K562 (cell line): ENCODE data around the gene PLCD1. TPM values are rescaled to one million over a fixed set of nuclear protein-coding genes. Genes with fewer than 3 reads are reported as not detected.

Experiments used
- ATAC-seq: fragments of 200-7000 bp; cut with Tn5 transposase; 3 replicates; pipeline ENCODE4 v1.9.1; 2020; ENCODE audit warnings: moderate library complexity
- BruUV-seq: library from RNA; stranded (reverse); fragments of 400-500 nt; replicated peaks from 2 replicates; lab custom pipeline; 2021; lab: Mats Ljungman, UMichigan
- CTCF ChIA-PET: fragments of 300-600 bp; formaldehyde crosslinking; extraction: SDS; loops from one replicate; lab custom pipeline; 2021; ENCODE audit warnings: low intra/inter-chr PET ratio; lab: Yijun Ruan, JAX
- POLR2A ChIA-PET: fragments of 300-600, 350-650 bp; sonication (Branson Sonifier 250); formaldehyde crosslinking; extraction: SDS; loops from one replicate; lab custom pipeline; 2021; ENCODE audit warnings: antibody characterized with exemption, inconsistent platforms; lab: Yijun Ruan, JAX
- DNase-seq, 4 experiments: peaks; one replicate each; pipeline versions ENCODE4 v3.0.0 to v3.0.0-alpha.2; 2011 to 2018; ENCODE audit warnings: low spot score in 3 of 4, mixed read lengths in 3 of 4; ENCODE audit errors: extremely low read depth in 1 of 4
- FAIRE-seq: peaks from 2 replicates; lab custom pipeline; 2011; peaks lifted over from hg19 to GRCh38; lab: Jason Lieb, UNC
- H2AFZ ChIP-seq: 2 replicates; pipeline ENCODE4 v1.6.0; 2011; ENCODE audit warnings: low read depth, low read length, control low read depth, inconsistent platforms
- H3K27ac ChIP-seq: fragments of 200-600 bp; 3 replicates; pipeline ENCODE4 v1.8.0; 2011; ENCODE audit warnings: low read depth, mild to moderate bottlenecking, control low read depth, inconsistent platforms, low read length, moderate library complexity, mixed read lengths; ENCODE audit errors: extremely low read depth
- H3K27me3 ChIP-seq, 2 experiments: fragments of 300-600 bp in 1 of 2; 2 replicates in 1 of 2; 3 replicates in 1 of 2; pipeline versions ENCODE4 v1.6.0 to v1.8.0; 2011; ENCODE audit warnings: inconsistent platforms in 2 of 2, low read length in 2 of 2, mild to moderate bottlenecking in 1 of 2, mixed read lengths in 1 of 2, moderate library complexity in 1 of 2; ENCODE audit not compliant: control insufficient read depth in 2 of 2, insufficient read depth in 2 of 2
- H3K36me3 ChIP-seq: fragments of 300-600 bp; 3 replicates; pipeline ENCODE4 v1.8.0; 2011; ENCODE audit warnings: mild to moderate bottlenecking, low read length, inconsistent platforms; ENCODE audit not compliant: control insufficient read depth, insufficient read depth
- H3K4me1 ChIP-seq, 2 experiments: fragments of 200-600 bp in 1 of 2; replicated peaks in 1 of 2; 2 replicates in 1 of 2; 3 replicates in 1 of 2; pipeline versions ENCODE4 v1.5.1 to v1.8.0; 2011; ENCODE audit warnings: inconsistent platforms in 2 of 2, low read length in 2 of 2, mild to moderate bottlenecking in 1 of 2, mixed read lengths in 1 of 2, moderate library complexity in 1 of 2; ENCODE audit not compliant: control insufficient read depth in 2 of 2, insufficient read depth in 2 of 2
- H3K4me2 ChIP-seq: 2 replicates; pipeline ENCODE4 v1.6.1; 2011; ENCODE audit warnings: low read length, control low read depth, inconsistent platforms, mixed read lengths; ENCODE audit not compliant: insufficient read depth
- H3K4me3 ChIP-seq: fragments of 200-600 bp; sonication (generic), shearing (Covaris generic); 2 replicates; pipeline ENCODE4 v1.5.1; 2016; ENCODE audit warnings: control low read depth, inconsistent platforms
- H3K79me2 ChIP-seq: fragments of 200-600 bp; 3 replicates; pipeline ENCODE4 v1.8.0; 2011; ENCODE audit warnings: low read length, inconsistent platforms; ENCODE audit not compliant: control insufficient read depth, insufficient read depth
- H3K9ac ChIP-seq, 2 experiments: 2 replicates each; pipeline versions ENCODE4 v1.6.0 to v1.6.1; 2011; ENCODE audit warnings: low read depth in 2 of 2, low read length in 2 of 2, control low read depth in 1 of 2, inconsistent platforms in 1 of 2, mild to moderate bottlenecking in 1 of 2, mixed read lengths in 1 of 2; ENCODE audit not compliant: insufficient read depth in 1 of 2
- H3K9me1 ChIP-seq: one replicate; pipeline ENCODE4 v1.6.0; 2011; ENCODE audit warnings: inconsistent platforms, mild to moderate bottlenecking, low read length, moderate library complexity; ENCODE audit not compliant: control insufficient read depth, insufficient read depth
- H3K9me3 ChIP-seq: replicated peaks from 2 replicates; pipeline ENCODE4 v1.5.1; 2011; ENCODE audit warnings: low read depth, low read length, inconsistent platforms; ENCODE audit not compliant: control insufficient read depth, insufficient read depth
- H4K20me1 ChIP-seq: replicated peaks from 2 replicates; pipeline ENCODE4 v1.6.1; 2011; ENCODE audit warnings: low read length, inconsistent platforms, mixed read lengths; ENCODE audit not compliant: control insufficient read depth, insufficient read depth
- BRD4 ChIP-seq: fragments of 200-600 bp; sonication (generic); IDR thresholded peaks from 2 replicates; pipeline ENCODE4 v1.6.1; 2017; ENCODE audit warnings: inconsistent platforms
- ELK1 ChIP-seq: sonication (generic); formaldehyde crosslinking; IDR thresholded peaks from 2 replicates; pipeline ENCODE4 v1.8.1; 2022; ENCODE audit warnings: missing genetic modification reagents
- GABPB1 ChIP-seq: sonication (generic); formaldehyde crosslinking; IDR thresholded peaks from 2 replicates; pipeline ENCODE4 v1.8.0; 2022; ENCODE audit warnings: mild to moderate bottlenecking, missing genetic modification reagents
- ZBTB9 ChIP-seq: fragments of 450-650 bp; formaldehyde crosslinking; IDR thresholded peaks from 2 replicates; pipeline ENCODE4 v1.4.0; 2020; ENCODE audit warnings: mild to moderate bottlenecking, moderate library complexity
- ZNF197 ChIP-seq: fragments of 200-800 bp; sonication (Bioruptor generic); IDR thresholded peaks from 2 replicates; pipeline ENCODE4 v1.6.1; 2016; ENCODE audit warnings: low read depth, missing genetic modification characterization, missing compliant biosample characterization
- WGBS: fragments of 100-300 bp; shearing (Covaris generic); methylation state at CpG from one replicate; pipeline ENCODE4 v1.1.6; 2016; ENCODE audit warnings: low coverage, mixed read lengths; ENCODE audit not compliant: insufficient coverage; ENCODE audit errors: missing lambda C conversion rate; 5-methylcytosine and 5-hydroxymethylcytosine counted together
- in situ Hi-C: fragments of 300-500 bp; cut with MboI; formaldehyde crosslinking; loops from 4 replicates; pipeline ENCODE4 v1.15.0; 2018; ENCODE audit warnings: inconsistent platforms, mixed read lengths
- intact Hi-C: fragments of 100-400 bp; cut with micrococcal nuclease; formaldehyde crosslinking; loops from 2 replicates; pipeline ENCODE4 v1.14.2; 2022
- polyA plus RNA-seq, 8 experiments: library from polyadenylated mRNA; depleted of rRNA in 4 of 8; stranded (reverse) in 5 of 8; unstranded in 3 of 8; fragments of >200 nt; fragmentation: Nextera tagmentation in 2 of 8; fragmentation: Illumina TruSeq in 1 of 8; extraction: Ambion mirVana in 2 of 8; extraction: Trizol in 1 of 8; gene quantifications; 2 replicates each; pipeline versions ENCODE4 v1.2.1 to v1.2.3, GENCODE V29; 2011 to 2014; ENCODE audit warnings: inconsistent platforms in 1 of 8, missing spikeins in 1 of 8
- total RNA-seq, 7 experiments: library from RNA; depleted of rRNA in 6 of 7; stranded (reverse); fragments of >200 nt in 6 of 7; fragmentation: Illumina TruSeq in 2 of 7; extraction: Trizol in 2 of 7; gene quantifications; 2 replicates each; pipeline versions ENCODE4 v1.2.1 to v1.2.3, GENCODE V29; 2011 to 2021; ENCODE audit warnings: low replicate concordance in 1 of 7

Gene PLCD1
- total and polyA plus RNA-seq, 9 of the 15 experiments (the other 6 are each of a cell fraction or from before 2014, with no cell fraction given): 5.4 to 209 (median 116) TPM

GRCh38 chr3:38051131-38051530, 21.7 kb upstream of the PLCD1 start:
- 7% methylated on average over 13 of the region's 13 CpGs for WGBS
- Histone ChIP-seq H3K4me1 (peaks cover 0 to 3% of the 10 kb centered on the region in 2 experiments; a peak in 1 of 5 replicates), H4K20me1 (no peaks in the 10 kb centered on the region), H3K4me3 (no peak overlapping the region), H3K27me3 (peaks cover 44 to 52% of the 10 kb centered on the region in 2 experiments), H3K9me3 (no peaks in the 10 kb centered on the region), H3K4me2 (no peak overlapping the region), H2AFZ (no peak overlapping the region), H3K9me1 (no peaks in the 10 kb centered on the region), H3K9ac (no peak overlapping the region), H3K36me3 (no peaks in the 10 kb centered on the region), H3K27ac (no peak overlapping the region), H3K79me2 (no peaks in the 10 kb centered on the region)
- FAIRE-seq (no peak), DNase-seq (no peak), ATAC-seq (no peak; the same call in 2 of the 3 replicates)
- POLR2A ChIA-PET: interaction anchor here (1.1 kb wide), 1 partner anchor 11 kb away, joined by 4 read pairs; no protein-coding TSS in a partner anchor
- CTCF ChIA-PET: no interaction called here
- no peak for TF ChIP-seq ZNF197
- no peak for TF ChIP-seq ZBTB9 (CRISPR knock-in tag)
- TF ChIP-seq ELK1 (CRISPR knock-in tag): no peak
- TF ChIP-seq GABPB1: no peak
- TF ChIP-seq BRD4: no peak
- intact Hi-C loops: no loop called here
- no TSS peak for BruUV-seq
- in situ Hi-C loops: no loop called here
